NAMALWA (cell line): Measurements from ENCODE around the gene BBIP1.
A peak's percentile ranks its signal among the peaks of the same experiment; 100 is the strongest.

Experiments used
- DNase-seq: peaks from one replicate; pipeline ENCODE4 v3.0.0-alpha.2; 2015; ENCODE audit warnings: low spot score

The BBIP1 gene

GRCh38 chr10:110881905-110882304, 37.1 kb downstream of the BBIP1 start:
- no peak for DNase-seq

- DNase-seq = no peak
These were observed 37.7 kb downstream of the BBIP1 start for GRCh38 chr10:110881247-110881646.

GRCh38 chr10:110880012-110880411, 39.0 kb downstream of the BBIP1 start:
- no peak for DNase-seq

GRCh38 chr10:110876788-110877187, 42.2 kb downstream of the BBIP1 start:
- DNase-seq = no peak

- DNase-seq = peak; percentile 29
These were observed 43.0 kb downstream of the BBIP1 start for GRCh38 chr10:110876000-110876399.

GRCh38 chr10:110873951-110874350, 45.0 kb downstream of the BBIP1 start:
- peak; percentile 27 for DNase-seq

- DNase-seq = peak; percentile 54
These were observed 45.7 kb downstream of the BBIP1 start for GRCh38 chr10:110872984-110873923.

GRCh38 chr10:110872145-110872983, 46.6 kb downstream of the BBIP1 start:
- DNase-seq = peak; percentile 94

GRCh38 chr10:110871298-110872084, 47.5 kb downstream of the BBIP1 start, which contains the start of gene PDCD4:
Gene PDCD4 (plus strand): TSS chr10:110871928. CDS start chr10:110876028, 4,100 bp downstream.
- peak; percentile 96 for DNase-seq

- DNase-seq = no peak
These were observed 48.1 kb downstream of the BBIP1 start for GRCh38 chr10:110870823-110871297.

- no peak for DNase-seq
These were observed 50.0 kb downstream of the BBIP1 start for GRCh38 chr10:110868981-110869380.

- no peak for DNase-seq
These were observed 51.0 kb downstream of the BBIP1 start for GRCh38 chr10:110867807-110868465.

GRCh38 chr10:110867011-110867806, 51.8 kb downstream of the BBIP1 start:
- DNase-seq = peak; percentile 86

- DNase-seq = peak; percentile 72
These were observed 53.0 kb downstream of the BBIP1 start for GRCh38 chr10:110865809-110866482.

GRCh38 chr10:110865186-110865808, 53.7 kb downstream of the BBIP1 start:
- DNase-seq = peak; percentile 30

GRCh38 chr10:110864662-110865140, 54.3 kb downstream of the BBIP1 start:
- DNase-seq = peak; percentile 94

GRCh38 chr10:110863956-110864355, 55.0 kb downstream of the BBIP1 start:
- no peak for DNase-seq

GRCh38 chr10:110863361-110863760, 55.6 kb downstream of the BBIP1 start:
- peak; percentile 62 for DNase-seq

- no peak for DNase-seq
These were observed 56.0 kb downstream of the BBIP1 start for GRCh38 chr10:110862961-110863360.
